ENCODE results near the gene TMEM245.

TMEM245 gene

GRCh38 chr9:109022873-109023272, 96.9 kb downstream of the TMEM245 start:
- H3K36me3 Mint-ChIP-seq (ENCODE audit: low read depth) = peaks cover 67% of the 10 kb centered on the region
- H3K27me3 Mint-ChIP-seq = no peaks in the 10 kb centered on the region
- no peak overlapping the region for H3K4me3 Mint-ChIP-seq
- no peaks in the 10 kb centered on the region for H3K9me3 Mint-ChIP-seq
- DNase-seq = no peak
- H3K4me1 Mint-ChIP-seq (ENCODE audit: low read depth) = peaks cover 1% of the 10 kb centered on the region
- H3K27ac Mint-ChIP-seq = no peak overlapping the region

GRCh38 chr9:109020581-109021511, 98.9 kb downstream of the TMEM245 start:
- Mint-ChIP-seq H3K27me3 (no peaks in the 10 kb centered on the region), H3K27ac (no peak overlapping the region), H3K4me3 (no peak overlapping the region), H3K4me1 (ENCODE audit: low read depth) (no peaks in the 10 kb centered on the region), H3K9me3 (no peaks in the 10 kb centered on the region), H3K36me3 (ENCODE audit: low read depth) (peaks cover 52% of the 10 kb centered on the region)
- no peak for DNase-seq

- DNase-seq = no peak
- H3K27me3 Mint-ChIP-seq = no peaks in the 10 kb centered on the region
- no peaks in the 10 kb centered on the region for H3K9me3 Mint-ChIP-seq
- H3K4me1 Mint-ChIP-seq (ENCODE audit: low read depth) = no peaks in the 10 kb centered on the region
- H3K4me3 Mint-ChIP-seq = no peak overlapping the region
- no peak overlapping the region for H3K27ac Mint-ChIP-seq
- H3K36me3 Mint-ChIP-seq (ENCODE audit: low read depth) = peaks cover 47% of the 10 kb centered on the region
These were observed 99.6 kb downstream of the TMEM245 start for GRCh38 chr9:109020113-109020512.

- Mint-ChIP-seq H3K4me3 (no peak overlapping the region), H3K4me1 (ENCODE audit: low read depth) (no peaks in the 10 kb centered on the region), H3K27ac (no peak overlapping the region), H3K36me3 (ENCODE audit: low read depth) (peaks cover 42% of the 10 kb centered on the region), H3K27me3 (no peaks in the 10 kb centered on the region), H3K9me3 (no peaks in the 10 kb centered on the region)
- no peak for DNase-seq
These were observed 100.3 kb downstream of the TMEM245 start for GRCh38 chr9:109019420-109019819.

GRCh38 chr9:109017493-109017892, 102.3 kb downstream of the TMEM245 start:
- Mint-ChIP-seq H3K36me3 (ENCODE audit: low read depth) (peaks cover 32% of the 10 kb centered on the region), H3K4me3 (no peak overlapping the region), H3K27ac (no peak overlapping the region), H3K9me3 (no peaks in the 10 kb centered on the region), H3K4me1 (ENCODE audit: low read depth) (peaks cover 8% of the 10 kb centered on the region), H3K27me3 (no peaks in the 10 kb centered on the region)
- no peak for DNase-seq

GRCh38 chr9:109017061-109017460, 102.7 kb downstream of the TMEM245 start:
- peaks cover 33% of the 10 kb centered on the region for H3K36me3 Mint-ChIP-seq (ENCODE audit: low read depth)
- no peak overlapping the region for H3K27ac Mint-ChIP-seq
- H3K9me3 Mint-ChIP-seq = no peaks in the 10 kb centered on the region
- H3K4me3 Mint-ChIP-seq = no peak overlapping the region
- H3K27me3 Mint-ChIP-seq = no peaks in the 10 kb centered on the region
- DNase-seq = no peak
- H3K4me1 Mint-ChIP-seq (ENCODE audit: low read depth) = peaks cover 12% of the 10 kb centered on the region

GRCh38 chr9:109016132-109016531, 103.6 kb downstream of the TMEM245 start:
- Mint-ChIP-seq H3K27ac (peak overlapping the region; percentile 34), H3K4me1 (ENCODE audit: low read depth) (peaks cover 22% of the 10 kb centered on the region), H3K27me3 (no peaks in the 10 kb centered on the region), H3K36me3 (ENCODE audit: low read depth) (peaks cover 32% of the 10 kb centered on the region), H3K4me3 (no peak overlapping the region), H3K9me3 (no peaks in the 10 kb centered on the region)
- no peak for DNase-seq

- H3K36me3 Mint-ChIP-seq (ENCODE audit: low read depth) = peaks cover 19% of the 10 kb centered on the region
- H3K4me1 Mint-ChIP-seq (ENCODE audit: low read depth) = peaks cover 32% of the 10 kb centered on the region
- H3K27ac Mint-ChIP-seq = no peak overlapping the region
- H3K27me3 Mint-ChIP-seq = no peaks in the 10 kb centered on the region
- DNase-seq = no peak
- no peaks in the 10 kb centered on the region for H3K9me3 Mint-ChIP-seq
- H3K4me3 Mint-ChIP-seq = no peak overlapping the region
These were observed 105.0 kb downstream of the TMEM245 start for GRCh38 chr9:109014608-109015280.

GRCh38 chr9:109013679-109014607, 105.8 kb downstream of the TMEM245 start:
- DNase-seq = no peak
- peak overlapping the region; percentile 84 for H3K27ac Mint-ChIP-seq
- H3K9me3 Mint-ChIP-seq = no peaks in the 10 kb centered on the region
- H3K4me1 Mint-ChIP-seq (ENCODE audit: low read depth) = peaks cover 32% of the 10 kb centered on the region
- peaks cover 11% of the 10 kb centered on the region for H3K36me3 Mint-ChIP-seq (ENCODE audit: low read depth)
- peak overlapping the region; percentile 77 for H3K4me3 Mint-ChIP-seq
- H3K27me3 Mint-ChIP-seq = no peaks in the 10 kb centered on the region

GRCh38 chr9:109012876-109013678, 106.7 kb downstream of the TMEM245 start, which contains the start of gene CTNNAL1:
Gene CTNNAL1 (minus strand): TSS chr9:109013499. CDS start chr9:109013442, 57 bp downstream.
- Mint-ChIP-seq H3K4me1 (ENCODE audit: low read depth) (peaks cover 32% of the 10 kb centered on the region), H3K27me3 (no peaks in the 10 kb centered on the region), H3K4me3 (peak within 1 kb of the TSS; percentile 87), H3K27ac (peak within 1 kb of the TSS; percentile 92), H3K9me3 (no peaks in the 10 kb centered on the region), H3K36me3 (ENCODE audit: low read depth) (peaks cover 8% of the 10 kb centered on the region)
- DNase-seq = peak; percentile 88

- Mint-ChIP-seq H3K36me3 (ENCODE audit: low read depth) (peaks cover 4% of the 10 kb centered on the region), H3K4me1 (ENCODE audit: low read depth) (peaks cover 32% of the 10 kb centered on the region), H3K9me3 (no peaks in the 10 kb centered on the region), H3K4me3 (peak overlapping the region; percentile 87), H3K27me3 (no peaks in the 10 kb centered on the region), H3K27ac (peak overlapping the region; percentile 92)
- peak; percentile 73 for DNase-seq
These were observed 107.5 kb downstream of the TMEM245 start for GRCh38 chr9:109012009-109012875.

- DNase-seq = no peak
- Mint-ChIP-seq H3K36me3 (ENCODE audit: low read depth) (peaks cover 4% of the 10 kb centered on the region), H3K27me3 (no peaks in the 10 kb centered on the region), H3K4me3 (no peak overlapping the region), H3K9me3 (no peaks in the 10 kb centered on the region), H3K4me1 (ENCODE audit: low read depth) (peaks cover 32% of the 10 kb centered on the region), H3K27ac (no peak overlapping the region)
These were observed 108.5 kb downstream of the TMEM245 start for GRCh38 chr9:109011231-109011671.

GRCh38 chr9:109010746-109011145, 109.0 kb downstream of the TMEM245 start:
- Mint-ChIP-seq H3K27me3 (no peaks in the 10 kb centered on the region), H3K4me3 (no peak overlapping the region), H3K27ac (peak overlapping the region; percentile 52), H3K4me1 (ENCODE audit: low read depth) (peaks cover 32% of the 10 kb centered on the region), H3K9me3 (no peaks in the 10 kb centered on the region), H3K36me3 (ENCODE audit: low read depth) (peaks cover 4% of the 10 kb centered on the region)
- peak; percentile 39 for DNase-seq
